Measurements from ENCODE around the gene SLU7.

The SLU7 gene

GRCh38 chr5:160418561-160419457 lies at the start of gene SLU7:
Gene SLU7 (minus strand): TSS chr5:160419081. CDS start chr5:160415294, 3,787 bp downstream.
- DNase-seq, result peak; percentile 94

GRCh38 chr5:160468363-160468975 lies 49.6 kb upstream of the SLU7 start:
- no peak for DNase-seq

- DNase-seq, result peak; percentile 83
Measured at GRCh38 chr5:160467555-160468362, 48.9 kb upstream of the SLU7 start.

- no peak for DNase-seq
Measured at GRCh38 chr5:160466889-160467554, 48.1 kb upstream of the SLU7 start.

GRCh38 chr5:160466116-160466515 lies 47.2 kb upstream of the SLU7 start:
- no peak for DNase-seq

GRCh38 chr5:160464466-160464797 lies 45.6 kb upstream of the SLU7 start:
- no peak for DNase-seq

- no peak for DNase-seq
Measured at GRCh38 chr5:160463740-160464465, 45.0 kb upstream of the SLU7 start.

GRCh38 chr5:160463227-160463626 lies 44.3 kb upstream of the SLU7 start:
- DNase-seq, result no peak

- no peak for DNase-seq
Measured at GRCh38 chr5:160462167-160462566, 43.3 kb upstream of the SLU7 start.

GRCh38 chr5:160461378-160461777 lies 42.5 kb upstream of the SLU7 start:
- DNase-seq, result no peak

- DNase-seq, result no peak
Measured at GRCh38 chr5:160460377-160461049, 41.6 kb upstream of the SLU7 start.

- no peak for DNase-seq
Measured at GRCh38 chr5:160458806-160459800, 40.2 kb upstream of the SLU7 start.

- no peak for DNase-seq
Measured at GRCh38 chr5:160457252-160457651, 38.4 kb upstream of the SLU7 start.

- DNase-seq, result no peak
Measured at GRCh38 chr5:160456480-160457177, 37.7 kb upstream of the SLU7 start.

GRCh38 chr5:160455600-160455999 lies 36.7 kb upstream of the SLU7 start:
- no peak for DNase-seq

- DNase-seq, result no peak
Measured at GRCh38 chr5:160453751-160454150, 34.9 kb upstream of the SLU7 start.

- no peak for DNase-seq
Measured at GRCh38 chr5:160452795-160453194, 33.9 kb upstream of the SLU7 start.

GRCh38 chr5:160452036-160452435 lies 33.2 kb upstream of the SLU7 start:
- DNase-seq, result no peak

GRCh38 chr5:160451281-160451680 lies 32.4 kb upstream of the SLU7 start:
- DNase-seq, result no peak

Measured in CD4-positive, alpha-beta T cell treated with Interleukin-15 for 1 hour (primary cell).